Measurements from ENCODE around the gene CALD1.

Gene CALD1

DNA sequence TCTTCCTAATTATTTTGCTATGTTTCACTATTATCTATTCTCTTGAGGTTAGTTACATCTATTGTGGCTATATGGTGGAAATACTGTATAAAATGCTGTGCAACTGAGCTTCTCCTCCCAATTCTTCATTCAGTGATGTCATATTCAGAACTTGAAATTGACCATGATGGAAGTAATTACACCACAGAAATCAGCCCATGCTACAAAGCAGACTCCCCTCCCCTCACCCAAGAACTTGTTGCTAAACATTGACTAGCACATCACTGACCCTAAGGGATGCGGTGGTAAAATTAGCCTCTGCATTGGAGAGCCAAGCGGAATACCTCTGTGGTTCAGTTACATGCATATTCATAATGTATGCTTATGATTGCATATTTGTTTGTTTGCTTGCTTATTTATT, 8.8 kb downstream of the CALD1 start:
- no peak for DNase-seq

DNA sequence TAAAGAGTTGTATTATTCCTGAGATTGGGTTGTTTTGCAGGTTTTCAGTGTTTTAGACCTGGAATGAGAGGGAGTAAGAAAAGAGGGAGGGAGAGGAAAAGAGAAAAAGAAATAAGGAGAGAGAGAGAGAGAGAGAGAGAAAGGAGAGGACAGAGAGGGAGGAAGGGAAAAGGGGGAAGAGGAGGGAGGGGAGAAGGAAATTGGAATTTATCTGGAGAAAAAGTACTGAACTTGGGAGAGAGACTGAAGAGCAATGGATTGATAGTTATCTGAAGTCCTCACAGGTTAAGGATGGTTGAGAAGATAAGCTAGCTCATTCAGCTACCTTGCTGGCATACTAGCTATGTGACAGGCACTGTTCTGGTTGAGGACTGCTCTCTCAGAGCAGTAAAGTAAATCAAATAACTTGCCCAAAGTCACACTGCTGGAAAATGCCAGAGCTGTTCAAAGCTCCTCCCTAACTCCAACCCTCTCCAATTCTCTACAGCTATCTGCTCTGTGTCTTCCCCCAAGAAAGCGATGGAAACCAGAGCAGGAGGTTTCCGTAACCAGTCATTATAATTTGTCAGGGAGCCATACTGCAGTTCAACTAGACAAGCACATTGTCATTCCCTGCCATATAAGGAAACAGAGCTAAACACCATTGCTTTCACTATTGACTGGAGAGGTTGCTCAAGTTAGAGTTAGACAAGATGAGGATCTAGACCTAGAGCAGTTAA, 10.7 kb downstream of the CALD1 start:
- DNase-seq: no peak

DNA sequence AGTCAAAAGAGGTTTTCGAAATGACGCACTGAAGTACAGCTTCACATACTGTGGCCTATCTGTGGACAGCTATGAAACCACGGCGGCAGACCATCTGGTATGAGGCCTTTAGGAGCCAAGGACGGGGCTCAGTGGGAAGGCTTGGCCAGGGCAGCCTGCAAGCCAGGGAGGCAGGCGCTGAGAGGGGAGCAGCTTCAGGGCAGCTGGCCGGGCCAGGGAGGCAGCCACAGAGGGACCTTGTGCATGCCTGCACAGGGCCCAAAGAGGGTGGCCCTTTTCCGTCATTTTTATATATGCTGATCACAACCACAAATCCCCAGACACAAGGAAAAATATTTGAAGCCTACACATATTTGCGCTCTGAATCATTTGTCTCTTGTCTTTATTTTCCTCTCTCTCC, 13.5 kb downstream of the CALD1 start:
- DNase-seq: no peak

DNA sequence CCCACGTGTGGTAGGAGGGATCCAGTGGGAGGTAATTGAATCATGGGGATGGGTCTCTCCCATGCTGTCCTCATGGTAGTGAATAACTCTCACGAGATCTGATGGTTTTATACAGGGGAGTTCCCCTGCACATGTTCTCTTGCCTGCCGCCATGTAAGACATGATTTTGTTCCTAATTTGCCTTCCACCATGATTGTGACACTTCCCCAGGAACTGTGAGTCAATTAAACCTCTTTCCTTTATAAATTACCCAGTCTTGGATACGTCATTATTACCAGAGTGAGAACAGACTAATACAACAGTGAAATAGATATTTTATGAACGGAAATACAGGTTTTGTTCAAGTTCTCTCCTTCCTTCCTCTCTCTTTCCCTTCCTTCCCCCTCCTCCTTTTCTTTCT, 15.8 kb downstream of the CALD1 start:
- DNase-seq: no peak

DNA sequence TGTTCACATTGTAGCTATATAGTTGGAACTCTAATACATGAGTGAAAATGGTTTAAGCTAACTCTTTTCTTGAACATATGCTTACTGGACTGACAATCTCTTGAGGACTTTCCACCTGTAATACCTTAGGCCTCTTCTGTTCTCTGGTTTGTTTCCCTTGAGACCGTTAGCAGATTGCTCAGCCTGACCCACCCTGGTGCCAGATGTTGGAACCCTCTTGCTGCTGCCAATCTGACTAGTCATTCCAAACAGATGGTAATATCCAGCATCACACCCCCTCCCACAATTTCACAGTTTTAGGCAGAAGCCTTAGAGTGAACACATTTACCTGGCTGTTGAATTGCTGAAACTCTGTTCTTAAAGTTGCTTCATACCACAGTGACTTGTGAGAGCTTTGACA, 18.7 kb downstream of the CALD1 start:
- DNase-seq: no peak

DNA sequence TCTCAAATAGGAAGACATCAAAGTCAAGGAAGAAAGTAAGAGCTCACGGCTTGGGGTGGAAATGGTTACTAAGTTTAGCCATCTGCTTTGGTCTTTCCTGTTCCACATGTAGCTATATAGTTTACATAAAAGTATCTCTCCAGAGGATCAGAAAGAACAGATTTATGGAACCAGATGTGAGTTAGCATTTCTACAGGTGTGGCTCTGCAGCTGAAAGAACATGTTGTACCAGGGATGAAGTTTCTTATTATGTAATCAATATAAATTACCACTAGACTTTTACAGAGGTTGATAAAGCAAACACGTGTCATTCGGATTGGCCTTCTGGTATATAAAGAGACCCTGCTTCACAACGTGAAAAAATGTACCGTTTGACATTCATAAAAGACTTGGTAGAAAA, 19.9 kb downstream of the CALD1 start:
- DNase-seq: no peak

DNA sequence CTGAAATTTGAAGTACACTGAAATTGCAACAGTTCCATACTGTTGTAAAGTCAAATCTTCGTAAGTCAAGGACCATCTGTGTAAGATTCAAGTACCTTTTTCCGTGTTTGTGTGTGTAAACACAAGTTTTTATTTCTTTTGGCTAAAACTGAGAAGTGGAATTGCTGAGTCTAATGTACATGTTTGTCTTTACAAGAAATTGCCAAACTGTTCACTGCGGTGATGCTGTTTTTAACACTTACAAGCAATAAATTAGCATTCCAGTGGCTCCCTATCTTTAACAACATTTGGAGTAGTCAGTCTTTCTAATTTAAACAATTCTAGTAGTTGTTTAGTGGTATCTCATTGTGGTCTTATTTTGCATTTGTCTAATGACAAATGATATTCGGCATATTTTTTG, 23.3 kb downstream of the CALD1 start:
- no peak for DNase-seq

DNA sequence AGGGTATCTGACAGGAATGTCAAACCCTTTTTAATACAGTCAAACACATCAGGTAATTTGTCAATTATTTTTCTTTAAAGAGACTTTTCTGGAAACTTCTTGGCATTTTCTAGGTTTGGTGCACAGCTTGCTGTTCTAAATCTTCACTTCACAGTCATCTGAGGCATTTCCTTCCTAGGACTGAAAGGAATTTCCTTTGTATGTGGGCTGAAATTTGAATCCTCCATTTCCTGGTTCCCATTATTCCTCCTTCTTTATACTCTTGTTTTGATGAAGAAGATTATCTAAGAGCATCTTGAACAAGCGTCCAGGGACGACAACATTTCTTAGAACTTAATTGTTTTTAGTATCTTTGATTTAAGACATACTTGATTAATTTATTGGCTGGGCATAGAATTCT, 24.9 kb downstream of the CALD1 start:
- DNase-seq: no peak

DNA sequence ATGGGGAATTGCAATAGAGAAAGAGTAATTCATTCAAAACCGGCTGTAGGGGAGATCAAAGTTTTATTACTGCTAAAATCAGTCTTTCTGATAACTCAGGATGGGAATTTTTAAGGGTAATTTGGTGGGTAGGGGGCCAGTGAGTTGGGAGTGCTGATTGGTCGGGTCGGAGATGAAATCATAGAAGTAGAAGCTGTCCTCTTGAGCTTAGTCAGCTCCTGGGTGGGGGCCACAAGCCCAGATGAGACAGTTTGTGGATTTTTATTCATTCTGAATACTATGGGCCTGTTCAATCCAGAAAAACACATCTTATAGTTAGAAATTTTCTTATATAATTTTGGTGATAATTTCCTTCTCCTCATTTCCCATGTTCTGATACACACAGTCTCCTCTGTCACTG, 25.4 kb downstream of the CALD1 start:
- DNase-seq: no peak

DNA sequence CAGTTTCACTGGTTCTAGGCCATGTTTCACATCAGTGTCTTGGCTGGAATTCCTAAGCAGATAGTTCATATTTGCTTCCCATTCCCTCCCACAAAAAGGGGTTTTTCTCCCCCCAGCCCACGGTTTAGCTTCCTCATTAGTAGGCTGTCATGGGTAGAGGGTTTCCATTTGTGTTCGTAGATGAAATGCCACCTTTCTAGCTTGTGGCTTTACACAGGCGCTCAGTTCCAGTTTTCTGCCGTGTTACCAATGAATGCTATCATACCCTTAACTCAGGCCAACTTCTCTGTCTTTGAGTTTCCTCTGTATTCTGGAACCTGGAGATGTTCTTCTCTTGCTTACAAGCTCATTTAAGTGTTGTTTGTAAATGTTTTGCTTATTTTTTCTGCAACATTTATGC, 26.8 kb downstream of the CALD1 start:
- no peak for DNase-seq

DNA sequence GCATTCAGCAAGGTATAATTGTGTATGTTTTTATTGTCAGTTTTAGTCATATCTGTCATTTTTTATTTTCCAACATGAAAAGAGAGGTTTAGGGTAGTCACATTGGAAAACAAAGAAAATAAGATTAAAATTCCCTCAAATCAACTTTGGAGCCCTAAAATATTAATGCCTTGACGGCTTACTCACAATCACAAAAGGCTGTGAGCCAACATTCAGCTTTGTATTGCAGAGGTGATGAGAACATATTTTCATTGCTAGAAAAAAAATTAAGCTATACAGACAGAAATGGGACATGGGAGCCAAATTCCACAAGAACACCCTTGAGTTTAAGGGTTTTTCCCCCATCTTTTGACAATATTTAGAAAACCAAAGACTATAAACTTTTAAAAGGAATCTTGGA, 30.2 kb downstream of the CALD1 start:
- no peak for DNase-seq

DNA sequence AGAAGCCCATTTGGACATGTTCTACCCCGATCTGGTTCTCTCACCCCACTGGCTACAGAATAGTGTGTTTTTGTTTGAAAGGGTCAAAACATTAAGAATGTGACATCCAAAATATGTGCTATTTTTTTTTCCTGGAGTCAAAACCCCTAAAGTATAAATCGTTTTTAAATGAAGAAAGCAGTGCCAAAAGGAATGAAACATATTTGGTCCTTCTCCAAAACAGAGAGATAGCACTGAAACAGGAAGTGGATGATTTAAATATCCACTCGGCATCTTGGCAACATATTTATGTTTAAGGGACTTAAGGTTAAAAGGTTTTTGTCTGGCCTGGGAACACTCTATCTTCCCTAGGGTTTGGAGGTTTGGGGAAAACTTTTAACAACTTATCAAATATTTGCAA, 32.3 kb downstream of the CALD1 start:
- no peak for DNase-seq

DNA sequence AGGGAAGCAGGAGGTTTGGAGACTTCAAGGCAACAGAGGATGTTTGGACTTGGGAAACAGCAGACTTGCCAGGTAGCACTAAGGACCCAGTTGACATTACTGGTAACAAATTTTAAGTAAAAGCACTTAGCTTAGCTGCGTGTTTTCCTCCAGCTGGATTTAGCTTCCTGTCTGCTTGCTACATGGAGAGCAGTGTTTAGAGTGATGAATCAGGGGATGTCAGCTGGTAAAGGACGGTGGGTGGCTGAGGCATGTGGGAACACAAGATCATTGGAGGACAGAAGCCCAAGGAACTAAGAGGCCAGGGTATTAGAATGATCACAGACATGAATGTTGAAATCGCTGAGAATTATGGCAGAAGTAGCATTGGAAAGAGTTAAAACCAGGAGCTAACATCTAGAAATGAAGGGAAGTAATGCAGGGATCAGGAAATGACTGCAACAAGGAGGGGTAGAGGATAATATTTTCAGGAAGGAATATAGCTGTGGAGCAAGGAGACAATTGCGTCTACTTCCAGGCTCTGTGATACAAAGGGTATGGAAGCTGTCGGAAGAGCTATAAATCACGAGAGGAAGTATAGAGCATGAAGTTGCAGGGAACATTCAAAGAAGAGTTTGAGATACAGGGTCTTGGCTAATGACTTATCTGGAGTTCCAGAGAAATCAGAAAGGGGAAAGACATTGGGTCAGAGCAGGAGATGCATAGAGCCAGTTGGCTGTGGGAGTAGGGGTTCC, 34.4 kb downstream of the CALD1 start:
- no peak for DNase-seq

DNA sequence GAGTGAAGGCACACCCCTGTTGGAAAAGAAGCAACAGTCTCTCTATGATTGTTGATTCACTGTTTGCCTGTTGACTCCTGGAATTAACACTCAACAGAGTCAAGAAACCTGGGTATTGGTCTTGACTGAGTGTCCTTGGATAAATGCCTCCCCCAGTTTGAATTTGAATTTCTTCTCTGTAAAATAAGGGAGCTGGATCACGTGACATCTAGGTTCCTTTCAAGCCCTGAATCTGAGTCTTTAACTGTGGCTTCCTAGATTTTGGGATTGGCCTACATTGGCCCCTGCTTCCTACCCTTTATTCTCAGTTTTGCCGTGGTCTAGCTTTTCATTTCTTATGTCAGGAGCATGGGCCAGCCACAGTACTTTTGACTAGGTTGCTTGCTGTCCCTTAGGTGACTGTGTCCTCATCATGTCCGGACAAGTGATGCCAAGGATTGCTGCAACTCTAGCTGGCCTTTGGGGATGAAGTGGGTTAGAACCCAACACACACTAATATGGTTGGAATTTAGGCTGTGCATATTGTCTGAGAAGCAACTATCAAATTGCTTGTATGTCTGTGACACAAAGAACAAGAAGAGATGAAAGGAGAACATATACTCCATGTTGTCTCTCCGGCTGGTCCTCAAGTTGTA, 35.4 kb downstream of the CALD1 start:
- no peak for DNase-seq

DNA sequence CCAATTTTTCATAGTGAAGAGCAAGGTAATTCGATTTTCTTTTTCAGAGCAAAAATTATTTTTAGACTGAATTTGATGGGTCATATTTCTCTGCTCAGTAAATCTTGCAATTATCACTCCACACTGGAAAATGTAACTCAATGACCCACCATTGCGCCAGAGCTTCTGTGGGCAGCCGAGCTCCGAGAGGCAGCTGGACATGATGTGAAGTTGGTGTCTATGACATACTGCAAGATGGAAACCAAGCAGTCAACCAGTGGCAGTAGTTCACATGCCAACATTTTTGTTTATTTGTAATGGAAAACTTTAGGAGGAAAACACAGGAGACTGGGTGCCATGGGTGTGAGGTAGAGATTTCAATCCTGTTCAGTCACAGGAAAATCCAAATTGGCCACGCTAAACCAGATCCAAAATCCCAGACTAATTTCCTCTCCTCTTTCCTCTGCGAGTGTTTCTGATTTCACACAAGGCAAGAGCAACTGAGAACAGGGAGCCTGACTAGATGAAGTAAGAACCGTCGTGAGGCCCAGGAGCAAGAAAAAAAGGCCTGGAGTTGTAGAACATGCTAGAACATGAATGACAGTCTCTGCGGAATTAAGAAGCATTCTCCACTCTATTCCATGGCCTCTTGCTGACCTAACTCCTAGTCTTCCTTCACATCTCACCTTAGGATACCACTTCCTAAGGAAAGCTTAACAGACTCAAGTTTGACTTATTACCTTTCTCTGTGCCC, 39.3 kb downstream of the CALD1 start:
- no peak for DNase-seq

DNA sequence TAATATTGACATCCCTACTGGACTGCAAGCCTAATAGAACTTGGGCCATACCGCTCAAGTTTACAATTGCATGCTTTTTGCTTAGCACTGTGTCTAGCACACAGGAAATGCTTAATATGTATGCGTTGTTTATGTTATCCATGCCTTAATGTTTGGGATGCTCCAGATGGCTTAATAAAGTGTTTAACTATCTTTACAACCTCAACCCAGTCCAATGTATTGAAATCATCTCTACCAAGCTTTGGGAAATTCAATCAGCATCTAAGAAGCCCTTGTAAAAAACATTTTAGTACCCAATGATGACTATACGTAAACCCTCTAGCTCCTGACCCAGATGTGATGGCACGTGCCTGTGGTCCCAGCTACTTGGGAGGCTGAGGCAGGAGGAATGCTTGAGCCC, 40.0 kb downstream of the CALD1 start:
- DNase-seq: no peak

DNA sequence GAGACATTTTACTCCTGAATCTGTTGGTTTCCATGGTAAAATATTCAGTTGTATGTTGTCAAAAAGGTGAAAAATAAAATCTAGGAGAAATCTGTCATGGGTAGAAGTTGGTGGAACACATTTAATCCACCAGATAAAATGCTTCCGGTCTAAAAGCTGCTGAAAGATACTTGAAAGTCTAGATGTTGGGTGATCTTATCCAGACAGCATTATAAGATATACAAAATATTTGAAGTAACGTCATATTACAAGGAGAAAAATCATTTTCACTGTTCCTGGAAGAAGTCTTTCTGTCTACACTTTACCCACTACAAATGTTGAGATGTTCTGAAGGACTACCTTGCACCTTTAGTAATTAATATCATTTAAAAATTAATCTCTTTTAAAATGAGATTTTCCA, 40.9 kb downstream of the CALD1 start:
- no peak for DNase-seq

DNA sequence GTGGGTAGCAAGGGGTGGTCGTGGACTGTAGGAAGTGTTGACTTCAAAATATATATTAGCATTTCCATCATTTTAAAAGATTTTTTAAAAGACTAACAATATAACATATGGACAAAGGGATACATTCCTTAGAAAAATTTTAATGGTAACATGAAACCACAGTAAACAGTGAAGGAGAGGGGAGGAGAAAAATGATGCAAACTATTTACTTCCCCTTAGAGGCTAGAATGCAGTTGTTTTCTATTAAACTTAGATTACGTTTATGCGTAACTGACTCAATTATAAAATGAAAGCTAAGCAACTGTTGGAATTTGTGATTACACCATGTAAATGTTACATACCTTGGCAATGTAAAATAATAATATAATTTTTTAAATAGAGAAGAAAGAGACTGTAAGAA, 41.3 kb downstream of the CALD1 start:
- DNase-seq: no peak

DNA sequence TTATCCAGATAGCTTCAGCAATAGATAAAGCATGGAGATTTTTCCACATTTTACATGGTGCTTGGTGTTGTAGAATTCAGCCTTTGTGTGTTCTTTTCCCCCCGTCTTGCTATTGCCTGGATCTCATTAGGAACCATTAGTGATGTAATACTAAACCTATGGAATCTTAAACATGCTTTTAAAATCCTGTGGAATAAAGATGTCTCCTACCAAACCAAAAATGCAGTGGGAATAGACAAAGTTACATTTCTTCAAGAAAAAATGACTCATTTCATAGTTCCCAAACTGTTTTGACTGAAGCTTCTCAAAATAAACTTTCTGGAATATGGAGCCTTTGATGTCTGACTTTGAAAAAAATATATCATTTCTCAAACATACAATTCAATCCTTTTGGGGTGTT, 44.0 kb downstream of the CALD1 start:
- DNase-seq: no peak

DNA sequence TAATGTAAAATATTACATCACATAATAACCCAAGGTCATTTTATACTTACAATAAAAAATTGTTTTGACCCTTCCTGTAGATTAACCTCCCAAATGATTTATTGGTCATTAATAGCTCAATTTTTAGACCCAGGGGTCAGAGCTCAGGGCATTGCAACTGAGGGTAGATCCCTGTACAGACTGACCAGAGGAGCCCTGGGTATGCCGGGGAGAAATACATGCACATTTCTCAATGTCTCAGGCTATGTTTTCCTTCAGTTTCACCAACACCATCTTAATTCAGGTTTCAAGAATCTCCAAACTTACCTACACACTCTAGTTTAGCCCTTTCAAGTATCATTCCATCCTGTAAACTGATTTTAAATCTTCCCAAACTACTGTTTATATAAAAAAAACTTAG, 46.2 kb downstream of the CALD1 start:
- DNase-seq: no peak

DNA sequence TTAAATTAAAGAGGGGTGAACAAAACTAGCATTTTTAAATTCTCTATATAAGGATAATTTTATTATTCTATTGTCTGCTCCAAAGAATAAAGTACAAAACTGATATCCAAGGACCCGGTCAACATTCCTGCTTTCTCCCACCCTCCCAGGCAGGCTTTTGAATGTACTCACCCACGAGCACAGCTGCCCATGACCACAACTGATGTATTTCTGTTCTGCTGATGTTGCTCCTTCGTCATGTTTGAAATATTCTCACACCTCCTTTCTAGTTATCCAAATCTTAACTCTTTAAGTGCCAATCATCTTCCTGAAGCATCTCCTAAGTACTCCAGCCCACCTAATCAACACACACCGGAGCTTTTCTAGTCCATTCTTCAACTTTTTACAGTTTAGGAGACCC, 46.7 kb downstream of the CALD1 start:
- no peak for DNase-seq

DNA sequence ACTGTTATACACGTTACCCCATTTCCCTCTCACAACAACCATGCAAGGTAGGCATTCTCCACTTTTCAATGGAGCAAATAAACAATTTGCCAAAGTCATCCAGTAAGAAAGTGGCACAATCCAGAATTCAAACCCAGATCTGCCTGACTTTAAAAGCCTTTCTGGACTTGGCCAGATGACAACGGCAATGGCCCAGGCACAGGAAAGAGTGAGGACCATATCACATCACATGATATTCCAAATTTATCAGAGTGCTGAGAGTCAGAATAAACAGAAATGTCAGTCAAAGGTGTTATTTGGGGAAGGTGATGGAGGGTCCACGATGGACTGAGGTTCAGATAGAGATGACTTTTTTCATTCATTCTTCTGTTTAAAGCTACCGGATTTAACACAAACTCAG, 48.0 kb downstream of the CALD1 start:
- DNase-seq: no peak

DNA sequence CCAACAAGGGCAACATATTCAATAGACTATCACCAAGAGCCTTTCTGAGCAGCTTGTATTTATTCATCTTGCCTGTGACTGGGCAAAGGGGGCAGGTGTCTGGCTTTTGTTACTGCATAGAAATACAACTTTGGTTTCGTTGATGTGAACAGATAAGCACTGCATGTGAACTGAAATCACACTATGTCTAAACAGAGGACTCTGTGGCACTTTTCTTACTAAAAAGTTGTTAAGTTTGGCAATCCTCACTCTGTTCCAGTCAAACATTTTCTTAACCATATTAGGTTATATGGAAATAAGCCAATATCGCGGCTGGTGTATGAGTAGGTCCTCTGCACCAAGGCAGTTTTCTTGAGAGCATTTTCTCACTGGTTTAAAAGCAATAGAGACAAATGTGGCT, 48.5 kb downstream of the CALD1 start:
- no peak for DNase-seq

DNA sequence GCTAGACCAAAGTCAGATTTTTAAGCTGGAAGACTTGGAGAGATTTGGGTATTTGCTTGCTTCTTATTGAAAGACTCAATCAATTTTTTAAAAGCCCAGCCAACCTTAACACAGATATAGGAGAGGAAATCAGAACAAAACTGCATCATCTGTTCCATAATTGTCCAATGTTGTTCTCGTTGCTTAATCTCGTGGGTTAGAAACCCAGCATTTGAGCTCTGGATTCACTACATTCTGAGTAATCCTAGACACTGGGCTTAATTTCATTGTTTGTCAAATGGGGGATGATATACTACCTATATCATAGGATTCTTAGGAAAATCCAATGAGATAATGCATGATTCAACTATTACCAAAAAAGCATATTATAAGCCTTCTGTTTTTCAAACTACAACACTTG, 48.9 kb downstream of the CALD1 start:
- DNase-seq: no peak
